ENCODE results near the gene MFAP3L.

Gene MFAP3L

GRCh38 chr4:170022211-170022610 is 4.0 kb downstream of the MFAP3L start:
- DNase-seq (ENCODE audit: low spot score) = no peak

- DNase-seq (ENCODE audit: low spot score) = no peak
Measured at GRCh38 chr4:170017252-170017651, 8.9 kb downstream of the MFAP3L start.

- DNase-seq (ENCODE audit: low spot score) = no peak
Measured at GRCh38 chr4:170015285-170015684, 10.9 kb downstream of the MFAP3L start.

DNA sequence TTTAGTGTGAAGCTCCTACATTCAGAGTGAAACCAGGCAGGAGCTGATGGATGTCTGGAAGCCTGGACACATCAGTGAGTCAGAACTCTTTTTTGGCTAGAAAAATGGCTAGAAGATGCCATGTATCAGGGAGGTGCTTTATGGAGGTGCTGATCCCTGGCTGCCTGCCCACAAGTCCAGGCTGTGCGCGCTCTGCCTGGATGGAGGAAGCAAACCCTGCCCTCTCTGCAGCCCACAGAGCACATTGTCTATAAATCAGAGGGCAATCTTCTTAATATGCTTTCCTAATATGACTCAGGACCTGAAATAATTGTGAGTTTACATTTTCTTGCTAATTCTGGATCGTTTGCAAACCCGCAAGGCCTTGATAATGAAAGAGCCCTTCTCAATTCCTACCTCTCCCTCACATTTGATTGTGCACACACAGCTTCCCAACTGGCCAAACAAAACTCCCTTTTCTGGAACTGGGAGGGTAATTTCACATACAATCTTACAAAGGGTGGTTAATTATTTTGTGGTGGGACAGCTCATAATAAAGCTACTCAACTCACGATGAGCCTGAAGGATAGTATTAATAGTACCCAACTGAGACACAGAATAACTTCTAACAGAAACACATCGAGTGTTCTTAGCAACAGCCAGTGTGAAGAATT is 11.7 kb downstream of the MFAP3L start:
- DNase-seq (ENCODE audit: low spot score) = no peak

DNA sequence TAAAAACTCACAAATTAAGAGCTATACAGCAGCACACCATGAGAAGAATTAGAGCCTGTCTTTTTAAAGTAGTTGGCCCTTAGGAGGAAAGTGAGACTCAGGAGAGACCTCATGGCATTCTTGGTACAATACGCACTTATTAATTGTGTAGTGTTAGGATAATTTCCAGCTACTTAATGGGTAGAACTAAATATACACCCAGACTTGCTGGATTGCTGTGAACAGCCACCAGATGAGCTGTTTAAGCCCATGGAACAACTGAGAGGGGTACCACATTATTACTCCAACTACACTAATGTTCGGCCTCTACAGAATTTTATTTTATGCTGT is 13.6 kb downstream of the MFAP3L start:
- no peak for DNase-seq (ENCODE audit: low spot score)

DNA sequence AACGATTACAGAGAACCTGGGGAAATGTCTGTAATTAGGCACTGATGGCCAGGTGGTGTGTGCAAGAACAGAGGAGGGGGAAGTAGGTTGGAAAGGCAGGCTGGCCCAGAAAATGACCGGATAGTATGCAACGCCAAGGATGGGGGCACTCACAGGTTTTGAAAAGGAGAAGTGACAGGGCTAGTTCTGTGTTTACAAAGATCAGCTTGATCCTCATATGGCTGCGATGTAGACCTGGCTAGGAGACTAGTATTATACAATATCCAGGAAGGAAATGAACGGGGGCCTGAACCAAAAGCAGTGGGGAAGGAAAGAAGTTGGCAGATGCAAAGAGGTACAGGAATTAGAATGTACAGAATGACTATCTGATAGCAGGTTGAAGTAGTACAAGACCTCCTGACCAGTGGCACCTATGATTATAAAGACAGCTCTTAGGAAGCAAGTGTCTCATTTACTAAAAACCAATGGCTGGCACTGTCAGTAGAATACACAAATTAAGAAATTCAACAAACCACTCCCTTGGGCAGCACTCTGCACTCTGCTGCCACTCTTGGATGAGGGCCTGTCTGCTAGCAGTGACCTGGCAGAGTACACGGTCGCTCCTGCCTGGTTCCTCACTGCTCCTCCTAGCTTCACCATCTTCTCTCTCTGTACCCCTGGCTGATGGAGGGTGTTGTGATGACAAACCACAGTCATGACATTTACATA is 14.1 kb downstream of the MFAP3L start:
- no peak for DNase-seq (ENCODE audit: low spot score)

GRCh38 chr4:170009291-170009690 is 16.9 kb downstream of the MFAP3L start:
- no peak for DNase-seq (ENCODE audit: low spot score)

- DNase-seq (ENCODE audit: low spot score) = no peak
Measured at GRCh38 chr4:170008801-170009200, 17.4 kb downstream of the MFAP3L start.

DNA sequence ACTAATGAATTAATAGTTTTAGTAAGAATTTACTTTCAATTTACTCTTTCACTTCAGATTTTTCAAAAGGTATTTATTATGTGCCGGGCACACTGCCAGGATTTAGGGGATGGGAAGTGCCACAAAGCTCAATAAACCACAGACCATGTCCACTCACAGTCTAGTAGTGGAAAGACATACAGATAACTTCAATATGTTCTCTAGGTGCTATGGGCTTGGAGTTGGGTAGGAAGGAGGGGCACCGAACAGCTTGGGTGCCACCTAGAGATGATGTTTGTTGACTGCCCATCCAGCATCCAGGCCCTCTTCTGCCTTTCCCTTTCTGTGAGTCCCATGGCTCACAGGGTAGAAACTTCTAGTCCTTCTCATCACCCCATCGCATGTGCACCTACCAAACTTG is 17.8 kb downstream of the MFAP3L start:
- DNase-seq (ENCODE audit: low spot score) = no peak

- no peak for DNase-seq (ENCODE audit: low spot score)
Measured at GRCh38 chr4:170007113-170007512, 19.1 kb downstream of the MFAP3L start.

DNA sequence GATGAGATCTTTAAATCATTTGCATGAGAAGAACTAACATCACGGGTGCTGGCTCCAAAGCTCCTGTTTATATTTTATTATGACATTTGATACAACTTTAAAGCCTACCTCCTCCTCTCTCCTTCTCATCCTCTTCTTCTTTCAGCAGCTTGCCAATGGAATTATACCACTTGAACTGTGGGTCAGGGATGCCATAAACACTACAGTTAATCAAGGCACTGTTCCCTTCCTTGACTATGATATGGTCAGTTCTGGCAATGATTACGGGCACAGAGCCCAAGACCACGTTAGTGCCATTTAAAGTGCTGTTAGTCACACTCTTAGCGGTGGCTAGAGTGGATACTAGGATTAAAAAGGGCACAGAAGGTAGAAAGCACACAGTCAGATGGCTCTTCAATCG is 20.7 kb downstream of the MFAP3L start:
- no peak for DNase-seq (ENCODE audit: low spot score)

DNA sequence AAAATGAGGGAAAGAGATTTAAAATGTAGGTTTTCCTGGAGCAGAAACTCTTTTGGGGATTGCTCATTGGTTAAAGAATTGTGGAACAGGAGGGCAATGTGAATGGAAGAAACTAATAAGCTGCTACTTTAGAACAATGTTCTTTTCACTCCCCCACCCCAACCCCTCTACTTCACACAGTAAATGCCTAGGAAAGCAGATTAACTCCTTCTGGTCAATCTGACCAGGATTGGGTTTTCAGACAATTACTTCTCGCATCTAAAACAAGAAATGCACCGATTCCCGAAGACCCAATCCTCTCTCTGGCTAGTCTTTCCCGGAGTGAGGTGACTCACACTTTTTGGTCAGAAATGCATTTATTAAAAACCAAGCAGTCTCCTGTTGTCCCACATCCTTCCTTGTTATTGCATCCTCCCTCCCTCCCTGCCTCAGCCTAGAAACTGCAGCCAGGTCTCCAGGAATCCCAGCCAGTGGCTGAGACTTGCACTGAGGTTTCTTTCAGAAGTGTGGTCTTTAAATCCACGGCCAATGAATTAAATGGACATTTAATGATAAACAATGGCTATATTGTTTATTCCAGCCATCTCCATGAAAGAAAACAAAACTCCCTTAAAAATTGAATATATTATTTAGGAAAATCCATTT is 21.4 kb downstream of the MFAP3L start:
- DNase-seq (ENCODE audit: low spot score) = no peak

DNA sequence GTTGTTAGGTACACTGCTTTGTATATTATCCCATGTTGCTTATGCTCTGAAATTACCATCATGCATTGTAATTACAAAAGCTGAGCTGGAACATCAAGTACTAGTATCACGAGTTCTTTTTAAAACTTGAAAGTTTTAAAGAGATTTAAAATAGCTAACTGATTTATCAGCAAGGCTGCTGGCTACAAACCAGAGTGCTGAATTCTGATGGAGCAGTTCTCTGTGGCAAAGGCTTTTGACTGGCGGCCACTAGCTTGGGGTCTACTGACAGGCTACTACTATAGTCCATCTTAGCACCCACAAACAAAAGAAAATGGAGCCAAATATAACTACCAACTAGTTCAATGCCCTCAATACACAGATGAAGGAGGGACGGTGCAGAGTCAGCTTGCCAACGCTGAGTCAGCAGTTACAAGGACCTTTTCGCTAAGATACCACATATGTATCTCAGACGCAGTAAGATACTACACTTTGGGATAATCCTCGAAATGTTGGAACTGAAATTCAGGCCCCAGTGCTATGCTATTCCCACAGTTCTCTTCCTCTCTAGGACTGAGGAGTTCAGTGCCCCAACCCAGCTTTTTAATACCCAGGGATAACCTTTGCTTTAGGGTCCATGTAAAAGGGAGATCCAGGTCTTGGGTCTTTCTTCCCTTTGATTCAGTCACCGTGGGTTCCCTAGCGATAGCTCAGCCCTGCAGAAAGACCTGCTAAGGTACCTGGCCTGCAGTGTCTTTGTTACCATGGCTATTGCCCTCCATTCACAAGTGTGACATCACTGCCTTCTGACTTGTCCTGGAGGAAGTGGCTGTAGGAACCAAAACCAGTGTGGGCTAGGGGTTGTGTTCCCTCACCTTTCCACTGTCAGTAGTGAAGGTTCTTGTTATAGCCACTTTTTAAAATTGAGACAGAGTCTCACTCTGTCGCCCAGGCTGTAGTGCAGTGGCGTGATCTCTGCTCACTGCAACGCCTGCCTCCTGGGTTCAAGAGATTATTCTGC is 22.8 kb downstream of the MFAP3L start:
- no peak for DNase-seq (ENCODE audit: low spot score)

GRCh38 chr4:170001745-170002267 is 24.4 kb downstream of the MFAP3L start:
- no peak for DNase-seq (ENCODE audit: low spot score)

DNA sequence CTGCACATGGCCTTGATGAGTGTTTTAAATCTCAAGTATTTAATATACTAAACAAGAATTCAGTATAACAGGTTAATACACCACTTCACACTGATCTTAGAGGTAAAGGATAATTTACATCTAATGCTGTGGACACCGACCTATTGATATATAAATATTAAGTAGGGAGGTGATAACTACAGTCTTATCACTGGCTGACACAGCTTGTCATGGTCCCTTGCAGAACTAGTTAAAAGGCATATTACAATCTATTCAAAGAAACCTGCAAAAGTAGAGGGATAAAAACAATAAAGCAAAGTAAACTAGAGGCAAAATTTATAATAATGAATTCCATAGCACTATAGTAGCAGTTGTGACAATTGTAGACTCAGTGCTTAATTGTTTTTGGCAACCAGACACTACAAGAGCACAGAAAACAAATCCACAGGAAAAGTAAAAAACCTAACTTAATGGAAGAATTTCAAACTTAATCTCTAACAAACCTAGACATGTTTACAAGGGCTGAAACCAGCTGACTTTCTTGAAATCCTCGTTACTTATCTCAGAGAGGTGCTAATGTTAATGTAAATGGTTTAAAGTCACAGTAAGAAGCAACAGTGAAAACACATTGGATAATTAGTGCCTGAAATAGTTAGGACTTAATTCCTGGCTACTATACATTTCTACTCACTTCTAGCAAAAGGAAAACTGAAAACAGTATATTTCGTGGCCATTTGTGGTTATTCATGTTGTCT is 25.0 kb downstream of the MFAP3L start:
- no peak for DNase-seq (ENCODE audit: low spot score)

DNA sequence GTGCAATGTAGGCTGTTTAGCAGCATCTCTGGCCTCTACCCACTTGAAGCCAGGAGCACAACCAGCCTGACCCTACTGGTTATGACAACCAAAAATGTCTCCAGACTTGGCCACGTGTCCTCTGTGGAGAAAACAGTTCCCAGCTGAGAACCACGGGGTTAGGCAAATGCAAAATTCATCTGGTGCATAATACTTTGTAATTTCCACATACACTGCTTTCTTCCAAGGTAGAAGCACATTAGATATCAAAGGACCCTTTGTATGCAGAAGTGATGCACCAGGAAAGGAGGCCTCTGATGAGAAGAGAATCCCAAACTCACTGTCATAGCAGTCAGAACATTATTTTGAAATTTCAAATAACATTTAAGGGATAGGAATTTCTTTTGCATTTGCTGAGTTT is 26.3 kb downstream of the MFAP3L start:
- DNase-seq (ENCODE audit: low spot score) = no peak

DNA sequence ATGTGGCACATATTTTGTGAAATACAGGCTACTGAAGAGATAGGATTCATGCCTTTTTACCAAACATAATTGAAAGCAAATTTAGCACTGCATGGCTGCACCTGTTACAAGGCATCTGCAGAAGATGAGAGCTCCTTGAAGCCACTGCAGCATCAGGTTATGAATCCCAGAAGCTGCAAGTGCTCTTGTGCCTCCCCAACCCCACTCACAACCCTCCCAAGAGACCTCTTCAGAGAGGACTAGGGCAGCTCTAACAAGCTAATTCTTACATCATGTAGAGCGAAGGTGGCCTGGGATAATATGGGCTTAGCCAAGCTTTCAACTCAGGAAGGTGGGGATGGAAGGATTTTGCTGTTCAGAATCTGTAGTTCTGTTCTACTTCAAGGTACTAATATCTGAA is 27.2 kb downstream of the MFAP3L start:
- no peak for DNase-seq (ENCODE audit: low spot score)

DNA sequence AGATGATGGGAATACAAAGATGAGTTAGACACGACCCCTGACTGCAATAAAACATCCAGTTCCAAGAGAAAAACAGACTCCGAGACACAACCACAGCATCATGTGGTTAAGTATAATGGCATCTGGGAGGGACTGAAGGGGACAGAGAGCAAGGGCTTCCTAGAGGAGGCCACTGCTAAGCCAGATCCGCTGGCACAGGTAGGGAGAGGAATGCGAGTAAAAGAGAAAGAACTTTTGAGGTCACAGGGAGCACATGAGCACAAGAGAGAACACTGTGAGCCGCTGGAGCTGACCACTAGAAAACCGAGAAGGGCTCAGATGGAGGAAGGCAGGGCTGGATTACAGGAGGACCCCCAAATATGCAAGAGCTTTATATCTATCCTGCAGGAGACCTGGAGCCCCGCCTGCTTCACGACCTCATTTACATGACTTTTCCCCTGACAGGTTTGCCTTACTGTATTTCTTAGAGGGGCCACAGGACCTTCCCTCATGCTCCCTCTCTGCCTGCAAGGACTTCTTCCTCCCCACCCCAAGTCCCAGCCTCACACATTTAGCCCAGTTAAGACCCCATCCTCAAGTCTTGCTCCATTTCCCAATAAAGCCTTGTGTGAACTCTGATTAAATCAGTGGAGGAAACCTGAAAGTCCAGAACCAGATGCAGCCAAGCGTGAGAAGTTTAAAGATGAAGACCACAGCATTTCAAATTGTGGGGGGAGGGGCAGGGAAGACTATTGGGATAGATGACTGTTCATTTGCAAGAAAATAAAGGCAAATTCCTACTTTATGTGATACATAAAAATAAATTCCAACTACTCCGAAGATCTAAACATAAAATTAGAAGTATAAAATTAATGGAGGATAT is 29.6 kb downstream of the MFAP3L start:
- no peak for DNase-seq (ENCODE audit: low spot score)

DNA sequence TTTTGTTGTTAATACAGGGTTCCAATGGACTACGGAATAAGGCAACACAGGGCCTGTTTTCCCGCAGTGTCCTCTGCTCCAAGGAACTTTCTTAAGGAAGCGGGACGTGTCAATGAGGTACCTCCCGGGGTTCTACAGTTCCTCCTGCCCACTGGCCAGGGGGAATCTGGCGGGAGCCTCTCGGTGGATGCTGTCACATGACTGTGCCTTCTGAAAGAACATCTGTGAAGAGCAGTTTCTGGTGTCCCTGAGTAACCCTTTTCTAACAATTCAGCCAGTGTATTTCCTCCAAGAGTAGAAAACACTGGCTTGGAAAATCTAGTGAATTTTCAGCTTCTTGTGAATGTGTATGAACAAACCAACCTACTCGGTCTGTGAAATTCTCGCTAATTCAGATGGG is 32.7 kb downstream of the MFAP3L start:
- no peak for DNase-seq (ENCODE audit: low spot score)

DNA sequence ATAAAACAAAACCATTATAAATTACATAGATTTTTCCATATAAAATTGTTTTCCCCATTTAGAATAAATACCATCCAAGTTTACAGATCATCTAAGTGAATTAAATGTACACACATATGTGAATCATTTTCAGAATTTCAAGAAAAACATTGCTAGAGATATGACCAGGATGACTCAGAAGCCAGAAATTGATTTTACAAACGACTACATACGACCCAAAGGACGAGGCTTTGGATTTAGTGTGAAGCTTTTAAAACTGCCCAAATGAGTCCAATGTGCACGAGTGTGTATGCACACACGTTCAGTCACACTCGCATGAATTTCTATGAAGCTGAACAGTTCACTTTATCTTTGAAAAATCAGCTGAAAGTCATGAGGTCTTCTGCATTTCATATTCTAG is 37.9 kb downstream of the MFAP3L start:
- no peak for DNase-seq (ENCODE audit: low spot score)
